ENCODE measurements around the gene FGF1.

FGF1 gene
- 0 reads per million in 2 donors for total RNA-seq

DNA sequence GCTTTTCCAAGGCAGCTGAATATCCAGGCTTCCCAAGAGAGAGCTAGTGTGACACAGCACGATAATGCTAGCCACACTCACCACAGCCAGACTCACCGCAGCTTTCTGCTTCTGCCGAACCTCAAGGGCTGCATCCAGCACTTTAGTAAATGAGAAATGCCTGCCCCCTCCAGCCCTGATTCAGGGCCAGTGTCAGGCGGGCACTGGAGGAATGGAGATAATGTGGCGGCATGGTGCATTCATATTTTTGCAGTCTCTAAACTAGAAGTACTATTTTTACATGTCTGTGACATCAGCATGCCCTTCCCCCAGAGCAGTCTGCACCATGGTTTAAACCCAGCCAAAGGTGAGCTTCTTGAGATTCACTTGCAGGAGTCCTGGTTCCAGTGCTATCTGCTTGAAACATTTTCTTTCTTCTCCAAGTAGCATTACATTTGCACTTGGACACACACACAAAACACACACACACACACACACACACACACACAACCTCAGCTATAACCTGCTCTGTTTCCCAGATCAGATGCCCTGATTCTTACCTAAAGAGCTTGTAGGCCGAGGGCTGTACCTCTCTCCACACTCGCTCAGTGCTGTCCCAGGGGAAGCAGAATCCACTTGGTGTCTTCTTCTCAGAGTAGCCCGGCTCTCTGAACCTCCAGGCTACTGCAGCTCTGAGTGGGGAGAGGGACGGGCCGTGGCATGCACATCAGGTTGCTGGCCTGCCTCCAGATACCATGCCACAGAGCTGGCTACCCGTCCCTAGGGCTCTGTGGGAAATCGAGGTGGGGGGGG is at the start of gene FGF1:
Gene FGF1, minus strand, starts transcription at position 673 of the 792 bp plus-strand sequence. CDS start 71,963 bp downstream, outside the sequence.
- no peak for DNase-seq

DNA sequence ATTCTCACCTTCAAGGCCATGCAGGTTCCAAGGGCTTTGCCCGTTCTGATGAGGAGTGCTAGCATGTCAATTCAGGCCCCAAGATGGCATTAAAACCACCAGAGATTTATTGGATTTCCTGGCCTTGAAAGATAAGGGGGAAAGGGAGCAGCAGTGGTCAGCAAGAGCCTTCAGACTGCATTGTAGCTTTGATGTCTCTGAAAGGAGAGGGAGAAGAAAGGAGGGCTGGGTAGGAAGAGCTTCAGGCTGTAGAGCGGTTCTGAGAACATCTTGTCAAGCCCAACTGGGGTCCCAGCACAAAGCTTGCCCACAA is 41.8 kb upstream of the FGF1 start:
- no peak for DNase-seq

DNA sequence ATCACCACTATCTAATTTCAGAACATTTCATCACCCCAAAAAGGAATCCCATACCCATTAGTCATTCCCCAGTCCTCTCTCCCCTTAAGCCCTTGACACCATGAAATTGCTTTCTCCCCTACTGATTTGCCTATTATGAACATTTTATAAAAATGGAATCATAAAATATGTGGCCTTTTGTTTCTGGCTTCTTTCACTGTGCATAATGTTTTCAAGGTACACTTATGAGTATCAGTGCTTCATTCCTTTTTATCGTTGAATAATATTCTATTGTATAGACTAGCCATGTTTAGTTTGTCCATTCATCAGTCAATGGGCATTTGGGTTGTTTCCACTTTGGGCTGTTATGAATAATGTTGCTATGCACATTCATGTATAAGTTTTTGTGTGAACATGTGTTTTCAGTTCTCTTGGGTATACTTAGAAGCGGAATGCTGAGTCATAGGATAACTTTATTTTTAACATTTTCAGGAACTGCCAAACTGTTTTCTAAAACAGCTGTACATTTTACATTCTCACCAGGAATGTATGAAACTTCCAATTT is 40.4 kb upstream of the FGF1 start:
- no peak for DNase-seq

DNA sequence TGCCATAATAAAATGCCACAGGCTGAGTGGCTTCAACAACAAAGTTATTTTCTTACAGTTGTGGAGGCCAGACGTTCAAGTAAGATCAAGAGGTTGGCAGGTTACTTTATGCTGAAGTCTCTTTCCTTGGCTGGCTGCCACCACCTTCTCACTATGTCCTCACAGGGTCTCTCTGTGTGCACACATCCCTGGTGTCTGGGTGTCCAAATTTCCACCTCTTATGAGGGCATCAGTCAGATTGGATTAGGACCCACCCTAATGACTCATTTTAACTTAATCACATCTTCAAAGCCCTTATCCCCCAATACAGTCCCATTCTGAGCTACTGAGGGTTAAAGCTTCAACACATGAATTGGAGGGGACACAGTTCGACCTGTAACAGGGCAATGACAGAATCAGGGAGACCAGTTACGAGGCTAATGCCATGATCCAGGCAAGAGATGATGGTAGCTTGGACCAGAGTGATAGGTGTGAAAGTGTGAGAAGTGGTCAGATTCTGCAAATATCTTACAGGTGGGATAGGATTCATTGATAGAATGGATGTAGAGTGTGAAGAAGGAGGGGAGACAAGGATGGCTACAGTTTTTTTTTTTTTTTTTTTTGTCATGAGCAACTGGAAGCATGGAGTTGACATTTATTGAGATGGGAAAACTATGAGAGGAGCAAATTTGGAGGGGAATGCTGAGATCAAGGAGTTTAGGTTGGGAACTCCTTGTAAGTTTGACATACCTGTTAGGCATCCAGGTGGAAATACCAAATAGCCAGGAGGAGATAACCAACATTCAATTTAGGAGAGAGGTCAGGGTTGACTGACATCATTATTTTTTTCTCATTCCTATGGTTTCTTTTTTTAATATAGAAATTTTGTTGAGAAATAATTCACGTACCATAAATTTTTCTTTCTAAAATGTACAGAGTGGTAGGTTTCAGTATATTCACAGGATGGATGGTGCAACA is 39.6 kb upstream of the FGF1 start:
- DNase-seq: no peak

DNA sequence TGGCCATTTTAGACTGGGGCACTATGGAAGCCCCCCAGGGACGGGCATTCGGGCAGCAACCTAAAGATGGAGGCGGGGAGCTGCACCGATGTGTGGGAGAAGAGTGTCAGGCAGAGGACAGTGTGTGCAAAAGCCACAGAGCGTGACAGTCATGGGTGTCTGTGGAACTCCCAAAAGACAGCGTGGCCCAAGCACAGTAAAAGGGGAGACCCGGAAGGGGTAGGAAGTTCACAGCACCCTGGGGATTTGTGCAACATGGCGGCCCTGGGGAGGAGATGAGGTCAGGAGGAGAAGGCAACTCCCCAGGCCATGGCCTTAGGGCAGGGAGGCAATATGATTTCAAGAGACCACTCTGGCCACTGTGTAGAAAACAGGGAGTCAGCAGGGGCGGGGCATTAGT is 38.9 kb upstream of the FGF1 start:
- DNase-seq: no peak

DNA sequence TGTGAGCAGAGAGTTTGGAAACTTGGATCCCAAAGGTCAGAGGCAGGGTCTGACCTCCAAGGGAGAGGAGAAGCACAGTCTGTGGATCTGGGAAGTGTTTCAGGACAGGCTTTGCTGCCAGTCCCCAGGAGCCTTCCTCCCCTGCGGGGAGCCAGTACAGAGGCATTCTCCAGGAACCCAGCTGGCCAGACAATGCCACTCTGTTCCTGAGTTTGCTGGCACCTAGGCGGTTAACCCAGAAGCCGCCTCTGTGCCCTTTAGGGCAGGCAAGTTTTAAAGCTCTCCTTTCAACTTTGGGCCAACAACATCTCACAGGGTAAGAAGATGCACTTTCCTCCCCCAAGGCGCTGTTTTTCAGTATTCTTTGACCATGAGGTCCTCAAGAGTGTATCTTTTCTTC is 37.0 kb upstream of the FGF1 start:
- DNase-seq: no peak

DNA sequence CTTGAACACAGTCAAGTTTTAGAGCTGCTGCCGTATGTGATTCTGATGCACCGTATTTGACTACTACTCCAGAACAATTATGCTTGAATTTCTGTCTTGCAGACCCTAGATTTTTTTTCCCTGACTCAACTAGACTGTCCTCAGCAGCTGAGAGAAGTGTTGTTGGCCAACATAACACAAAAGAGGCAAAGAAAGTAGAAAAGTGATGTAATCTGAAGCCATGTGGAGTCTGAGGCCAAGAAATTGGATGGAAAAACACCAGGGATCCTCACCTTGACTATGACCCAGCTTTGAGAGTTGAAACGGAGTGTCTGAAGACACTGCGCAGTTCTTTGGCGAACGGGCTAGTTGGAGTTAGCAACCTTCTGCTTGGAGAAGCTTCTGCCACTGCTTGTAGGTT is 36.3 kb upstream of the FGF1 start:
- no peak for DNase-seq

DNA sequence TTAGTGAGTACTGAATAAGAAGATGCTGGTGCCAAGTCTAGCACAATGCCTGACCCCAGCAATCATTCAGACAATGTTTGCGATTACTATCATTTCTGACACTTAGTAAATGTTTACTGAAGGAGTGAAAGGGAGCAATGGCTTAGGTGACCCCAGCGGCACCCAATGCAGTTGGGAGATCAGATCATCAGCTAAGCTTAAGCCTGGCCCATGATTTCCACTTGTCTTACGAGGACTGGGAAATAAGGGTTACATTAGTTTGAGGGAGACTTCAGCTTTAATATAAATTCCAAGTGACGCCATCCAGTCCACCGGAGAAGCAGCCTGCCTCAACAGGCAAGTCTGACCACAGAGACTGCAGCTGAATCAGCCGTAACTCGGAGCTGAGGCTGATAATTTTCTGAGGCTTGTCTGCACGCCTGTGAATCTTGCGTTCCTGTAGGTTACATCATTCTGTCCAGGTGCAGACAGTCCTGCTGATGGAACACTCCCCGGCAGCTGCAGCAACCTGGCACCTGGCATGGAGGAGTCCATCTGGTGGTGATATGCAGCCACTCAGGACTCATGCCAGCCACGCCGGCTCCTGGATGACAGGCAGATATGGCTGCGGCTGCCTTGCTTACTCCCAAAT is 34.9 kb upstream of the FGF1 start:
- DNase-seq: no peak

DNA sequence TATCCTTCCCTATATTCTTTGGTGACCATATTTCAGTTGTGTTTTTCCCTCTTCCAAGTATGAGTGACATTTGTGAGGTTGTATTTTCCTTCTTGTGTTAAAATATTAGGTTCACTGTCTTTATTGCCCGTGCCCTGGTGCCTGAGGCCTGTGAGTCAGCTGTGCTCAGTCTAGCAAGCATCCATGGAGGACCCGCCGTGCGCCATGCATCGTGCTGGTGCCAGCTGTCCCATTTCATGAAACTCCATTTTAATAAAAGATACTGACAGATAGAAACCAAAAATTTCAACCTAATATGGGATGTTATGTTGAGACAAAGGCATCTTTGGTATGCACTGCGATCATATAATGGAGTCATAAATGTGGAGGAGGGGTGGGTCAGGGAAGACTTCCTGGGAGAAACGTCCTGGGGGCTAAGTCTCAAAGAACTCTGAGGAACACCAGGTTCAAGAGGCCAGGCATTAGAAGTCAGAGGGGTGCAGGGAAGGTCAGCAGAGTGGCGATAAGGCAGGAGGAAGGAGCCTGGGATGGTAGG is 34.0 kb upstream of the FGF1 start:
- DNase-seq: no peak

DNA sequence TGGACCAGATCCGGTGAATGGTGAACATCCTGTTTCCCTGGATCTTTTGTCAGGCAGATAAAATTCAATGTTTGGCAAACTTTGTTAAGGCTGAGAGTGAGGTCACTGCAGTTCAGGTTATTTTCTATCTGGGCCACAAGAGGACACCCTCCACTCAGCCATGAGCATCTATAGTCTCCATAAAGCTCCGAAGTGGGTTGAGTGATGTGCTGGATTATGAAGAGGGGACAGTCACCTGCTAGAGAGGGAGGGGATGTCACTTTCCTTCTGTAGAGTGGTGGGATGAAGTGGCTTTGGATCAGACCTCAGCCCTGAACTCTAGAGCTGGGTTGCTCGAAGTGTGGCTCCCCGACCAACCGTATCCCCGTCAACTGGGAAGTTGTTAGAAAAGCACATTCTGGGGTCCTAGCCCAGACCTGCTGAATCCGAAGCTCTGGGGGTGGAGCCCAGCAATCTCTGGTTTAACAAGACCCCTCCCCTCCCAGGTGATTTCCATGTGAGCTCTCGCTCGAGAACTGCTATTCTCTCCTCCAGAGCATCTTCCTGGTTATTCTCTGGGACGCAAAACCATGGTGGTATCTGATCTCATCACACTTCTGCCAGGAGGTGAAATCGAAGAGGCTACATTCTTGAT is 31.8 kb upstream of the FGF1 start:
- no peak for DNase-seq

DNA sequence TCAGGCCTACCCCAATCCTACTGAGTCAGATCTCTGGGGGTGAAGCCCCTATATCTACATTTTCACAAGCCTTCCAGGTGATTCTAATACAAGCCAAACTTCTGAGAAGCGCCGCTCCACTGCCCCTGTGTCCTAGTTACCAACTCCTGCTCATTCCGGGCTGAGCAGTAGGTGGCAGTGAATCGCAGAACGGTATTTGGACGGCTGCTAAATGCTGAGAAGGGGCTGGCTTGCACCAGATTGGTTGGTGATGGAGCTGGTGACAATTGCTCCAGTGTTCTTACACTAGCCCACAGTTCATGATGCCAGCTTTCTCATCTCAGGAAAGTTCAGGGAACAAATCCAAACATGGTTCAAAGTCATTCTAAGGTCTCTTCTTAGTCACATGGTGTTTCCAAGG is 31.1 kb upstream of the FGF1 start:
- DNase-seq: no peak

DNA sequence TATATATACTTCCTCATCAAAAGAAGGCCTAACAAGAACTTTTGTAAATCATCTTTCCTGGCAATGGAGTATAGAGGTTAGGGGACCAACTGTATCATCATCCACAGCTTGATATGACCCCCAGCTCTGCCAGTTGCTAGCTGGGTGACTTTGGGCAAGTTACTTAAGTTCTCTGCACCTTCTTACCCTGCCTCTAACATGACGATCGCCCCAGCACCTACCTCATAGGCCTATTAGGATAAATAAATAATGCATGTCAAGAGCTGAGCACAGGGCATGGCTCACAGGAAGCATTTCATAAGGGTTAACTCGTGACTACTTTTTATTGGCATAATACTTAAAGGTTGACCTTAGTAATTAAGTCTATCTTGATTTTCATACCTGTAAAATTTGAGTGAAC is 29.4 kb upstream of the FGF1 start:
- no peak for DNase-seq

DNA sequence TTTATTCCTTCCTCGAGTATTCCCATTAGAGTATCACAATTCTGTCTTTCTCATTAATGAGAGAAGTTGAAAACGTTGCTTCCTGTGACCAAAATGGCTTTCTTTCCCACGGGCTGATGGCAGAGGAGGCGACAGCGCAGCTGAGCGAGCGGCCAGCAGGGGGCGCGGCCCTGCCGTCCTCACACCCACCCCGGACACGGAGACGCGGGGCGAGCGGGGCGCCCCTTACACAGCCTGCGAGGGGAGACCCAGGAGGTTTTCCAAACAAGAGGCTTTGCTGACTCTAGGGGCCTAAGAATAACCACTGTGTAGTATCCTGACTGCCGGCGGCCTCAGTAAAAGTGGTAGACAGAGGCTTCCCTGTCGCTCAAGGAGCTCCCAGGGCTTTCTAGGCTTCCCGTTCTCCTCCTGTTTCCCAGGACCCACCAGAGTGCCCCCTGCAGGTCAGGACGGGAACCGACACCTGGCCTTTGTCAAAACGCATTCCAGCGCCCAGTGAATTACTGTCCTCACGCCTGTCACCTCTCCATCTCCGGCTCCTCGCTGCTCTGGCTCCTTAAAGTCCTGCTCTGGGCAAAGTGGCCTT is 27.3 kb upstream of the FGF1 start:
- DNase-seq: peak; percentile 78

DNA sequence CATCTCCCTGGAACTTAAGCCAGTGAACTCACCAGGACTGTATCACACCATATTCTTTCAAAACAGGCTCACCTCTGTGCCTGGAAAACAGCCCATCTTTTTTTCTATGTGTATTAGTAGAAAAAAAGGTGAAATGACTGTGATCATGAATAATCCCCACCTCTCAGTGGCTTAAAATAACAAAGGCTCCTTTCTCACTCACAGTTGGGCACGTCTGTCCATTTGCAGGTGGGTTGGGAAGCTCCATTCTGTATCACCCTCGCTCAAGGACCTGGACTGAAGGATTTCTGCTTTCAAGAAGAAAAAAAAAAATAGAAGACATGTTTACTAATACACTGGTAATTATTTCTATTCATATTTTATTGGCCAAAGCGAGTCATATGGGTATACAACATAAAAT is 17.3 kb upstream of the FGF1 start:
- DNase-seq: no peak

DNA sequence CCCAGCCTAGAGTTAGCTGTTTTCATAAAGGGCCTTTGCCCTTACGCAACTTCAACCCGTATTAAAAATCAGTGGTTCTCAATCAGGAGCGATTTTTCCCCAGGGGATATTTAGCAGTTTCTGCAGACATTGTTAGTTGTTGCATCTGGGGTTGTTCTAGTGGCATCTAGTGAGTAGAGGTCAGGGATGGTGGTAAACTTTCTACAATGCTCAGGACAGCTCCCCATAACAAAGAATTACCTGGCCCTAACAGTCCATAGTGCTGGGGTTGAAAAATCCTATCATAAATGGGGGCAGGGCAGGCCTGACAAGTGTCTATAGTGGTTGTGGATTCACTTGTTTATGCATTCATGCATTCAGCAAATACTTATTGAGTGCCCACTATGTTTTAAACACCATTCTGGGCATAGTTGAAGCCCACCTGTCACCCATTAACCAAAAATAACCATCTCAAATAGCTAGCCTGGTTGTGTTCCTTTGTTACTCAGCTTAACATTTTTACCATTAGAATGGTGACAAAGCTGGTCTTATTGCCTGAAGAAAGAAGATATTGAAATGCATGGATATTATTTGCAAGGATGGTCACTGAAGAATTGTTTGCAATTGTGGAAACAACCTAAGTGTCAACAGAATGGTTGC is 15.9 kb upstream of the FGF1 start:
- no peak for DNase-seq

DNA sequence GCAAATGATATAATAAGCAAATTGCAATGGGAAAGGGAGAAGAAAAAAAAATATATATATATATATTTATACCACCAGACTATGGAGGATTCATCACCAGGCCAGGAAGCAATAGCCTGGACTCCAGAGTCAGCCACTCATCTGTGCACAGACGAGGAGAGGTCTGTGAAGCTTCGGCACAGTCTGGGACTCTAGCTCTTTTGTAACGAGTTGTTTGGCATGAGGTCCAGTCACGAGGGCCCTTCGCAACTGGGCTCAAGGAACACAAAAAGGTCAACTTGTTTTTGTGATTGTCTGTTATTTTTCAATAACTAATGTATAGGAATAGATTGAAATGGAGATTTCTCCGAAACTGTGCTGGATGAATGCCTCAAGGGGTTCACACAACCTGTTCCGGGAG is 14.7 kb upstream of the FGF1 start:
- no peak for DNase-seq

DNA sequence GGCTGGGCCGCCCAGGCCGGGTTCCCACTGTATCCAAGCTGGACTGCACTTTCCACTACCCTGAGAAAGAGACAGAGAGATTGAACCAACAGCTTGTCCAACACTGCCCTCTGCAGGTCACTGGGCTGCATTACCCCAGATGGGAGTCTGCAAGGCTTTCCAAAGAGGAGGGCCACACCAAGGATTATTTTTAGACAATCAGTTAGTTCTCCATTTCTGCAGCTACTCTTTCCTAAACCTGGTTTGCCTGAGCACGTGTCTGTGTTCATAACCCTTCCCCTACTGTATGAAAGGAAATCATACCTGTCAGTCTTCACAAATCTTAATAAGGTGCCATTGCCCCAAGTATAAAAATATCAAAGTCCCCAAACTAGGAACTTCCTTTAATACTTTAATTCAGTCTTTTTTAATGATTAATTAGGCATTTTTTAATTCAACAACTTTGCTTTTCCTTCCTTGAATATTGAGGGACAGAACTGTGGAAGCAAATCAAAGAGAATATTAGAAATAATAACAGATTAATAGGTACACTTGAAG is 13.4 kb upstream of the FGF1 start:
- peak; percentile 72 for DNase-seq

DNA sequence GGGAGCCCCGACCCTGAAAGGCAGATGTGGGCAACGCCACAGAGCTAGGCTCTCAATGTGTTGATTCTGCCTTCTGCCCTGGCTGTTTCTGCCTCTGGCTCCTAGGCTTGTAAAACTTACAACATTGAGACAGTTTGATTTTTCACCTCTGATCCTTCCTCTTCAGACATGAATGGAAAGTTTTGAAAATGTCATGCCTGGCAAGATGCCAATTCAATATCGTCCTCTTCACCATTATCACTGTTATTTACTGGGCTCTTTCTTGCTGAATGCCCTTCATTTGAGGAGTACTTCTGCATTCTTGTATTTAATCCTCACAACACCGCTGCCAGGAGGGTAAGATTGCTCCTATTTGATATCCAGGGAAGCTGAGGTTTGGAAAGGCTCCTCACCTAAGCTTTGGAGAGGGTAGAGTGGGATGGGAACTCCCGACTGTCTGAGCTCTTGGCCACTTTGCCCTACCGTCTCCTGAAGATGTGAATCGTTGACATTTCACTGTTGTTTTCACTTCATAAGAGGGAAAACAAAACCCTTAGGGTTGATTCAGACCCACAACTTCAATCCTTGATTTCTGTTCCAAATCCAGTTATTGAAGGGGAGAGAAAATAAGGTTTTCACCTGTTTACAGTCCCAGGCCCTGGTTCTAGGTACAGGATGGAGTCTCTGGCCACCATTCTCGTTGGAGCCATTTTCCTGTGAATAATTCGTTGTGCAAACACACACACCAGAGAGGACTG is 12.7 kb upstream of the FGF1 start:
- DNase-seq: no peak

DNA sequence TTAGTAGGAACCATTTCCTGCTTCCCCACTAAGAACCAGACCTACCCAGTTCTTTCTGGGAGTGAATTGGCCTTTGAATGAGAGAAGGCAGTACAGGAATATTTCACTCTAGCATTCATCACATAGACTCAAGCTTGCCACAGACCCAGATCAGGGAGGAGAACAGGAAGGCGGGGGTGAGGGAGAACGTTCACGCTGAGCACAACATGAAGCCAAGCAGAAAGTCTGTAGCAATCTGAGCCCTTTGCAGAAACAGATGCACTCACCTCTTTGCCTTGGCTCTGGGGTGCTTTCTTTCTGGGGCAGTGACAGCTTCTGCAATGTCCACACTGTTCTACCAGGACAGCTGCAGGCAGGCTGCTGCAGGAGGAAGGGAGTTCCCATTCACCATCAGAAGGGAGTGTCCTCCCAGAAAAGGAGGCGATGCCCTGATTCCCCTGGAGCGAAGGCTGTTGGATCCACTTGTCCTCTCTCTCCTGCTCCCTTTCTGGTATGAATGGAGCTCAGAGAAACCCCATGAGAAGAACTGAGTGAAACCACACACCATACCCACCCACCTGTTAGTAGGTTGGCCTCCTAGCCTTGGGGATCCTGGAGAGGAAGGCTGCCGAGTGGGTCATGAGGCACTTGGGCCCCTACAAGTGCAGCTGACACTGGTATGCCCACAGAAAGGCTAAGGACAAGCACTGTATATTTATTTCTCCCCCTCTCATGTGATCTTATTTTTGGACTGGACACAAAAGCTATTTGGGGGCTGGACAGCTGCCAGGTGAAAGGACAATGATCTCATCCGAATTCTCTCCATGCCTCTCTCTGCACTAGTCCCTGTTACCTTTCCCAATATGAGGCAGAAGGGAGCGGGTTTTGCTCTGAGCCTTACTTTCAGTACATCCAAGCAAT is 11.7 kb upstream of the FGF1 start:
- no peak for DNase-seq

DNA sequence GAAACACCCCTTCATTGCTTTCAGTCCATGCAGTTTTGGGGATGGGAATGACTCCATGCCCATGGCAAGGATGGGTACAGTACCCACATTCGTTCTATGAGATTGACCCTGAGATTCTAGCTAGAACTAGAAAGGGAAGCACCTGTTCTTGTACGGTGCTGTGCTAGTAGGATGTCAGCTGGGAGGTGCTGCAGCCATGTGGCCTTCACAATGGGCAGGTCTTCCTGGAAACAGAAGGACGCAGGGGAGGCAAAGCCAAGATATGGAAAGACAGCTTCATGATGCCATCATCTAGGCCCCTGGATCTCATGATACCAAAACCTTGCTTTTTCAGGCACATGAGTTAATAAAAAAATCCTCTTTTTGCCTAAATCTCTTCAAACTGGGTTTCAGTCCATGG is 10.5 kb upstream of the FGF1 start:
- no peak for DNase-seq

Data from T-helper 9 cell (primary cell).